Measurements from ENCODE around the gene SCNN1G. TPM values are rescaled to one million over a fixed set of nuclear protein-coding genes. Genes with fewer than 3 reads are reported as not detected.
"Not testable (repeated sequence)": the region's sequence is repeated elsewhere in the genome, so short reads cannot be mapped to it uniquely, and the experiment has no call there.

The SCNN1G gene
- polyA plus RNA-seq, 1 experiment, result not detected

DNA sequence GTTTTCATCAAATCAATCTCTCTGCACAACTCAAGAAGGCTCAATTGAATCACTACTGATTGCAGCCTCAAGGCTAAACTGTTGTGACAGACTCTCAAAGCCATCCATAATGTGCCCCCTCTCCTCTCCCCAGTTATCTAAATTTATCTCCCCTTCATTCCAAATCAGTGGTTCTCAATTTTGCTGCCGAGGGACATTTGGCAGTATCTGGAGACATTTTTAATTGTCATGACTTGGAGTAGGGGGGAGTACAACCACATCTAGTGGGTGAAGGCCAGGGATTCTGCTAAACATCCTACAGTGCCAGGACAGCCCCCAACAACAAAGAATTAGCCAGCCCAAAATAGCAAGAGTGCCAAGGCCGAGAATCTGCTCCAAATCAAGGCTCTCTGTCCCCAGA is 42.4 kb upstream of the SCNN1G start:
- TF ChIP-seq CTCF (IDR thresholded peaks at IDR 0.05; ENCODE audit: insufficient read depth, low read depth, low read length), result no peak
- POLR2A ChIA-PET, result no interaction called here
- Histone ChIP-seq H3K4me3 (ENCODE audit: low read depth, low read length) (no peak overlapping the region), H3K36me3 (ENCODE audit: control insufficient read depth, insufficient read depth, low read length) (no peaks in the 10 kb centered on the region), H3K27me3 (ENCODE audit: control insufficient read depth, insufficient read depth, low read length) (no peaks in the 10 kb centered on the region)
- no peak for DNase-seq (ENCODE audit: low read depth)
- CTCF ChIA-PET, result no interaction called here

GRCh38 chr16:23141033-23141432 is 41.5 kb upstream of the SCNN1G start:
- no peak for TF ChIP-seq CTCF (IDR thresholded peaks at IDR 0.05; ENCODE audit: insufficient read depth, low read depth, low read length)
- ChIA-PET CTCF (interaction anchor here (2.0 kb wide), 1 partner anchor 14 kb away, joined by 6 read pairs; no protein-coding TSS in a partner anchor), POLR2A (no interaction called here)

DNA sequence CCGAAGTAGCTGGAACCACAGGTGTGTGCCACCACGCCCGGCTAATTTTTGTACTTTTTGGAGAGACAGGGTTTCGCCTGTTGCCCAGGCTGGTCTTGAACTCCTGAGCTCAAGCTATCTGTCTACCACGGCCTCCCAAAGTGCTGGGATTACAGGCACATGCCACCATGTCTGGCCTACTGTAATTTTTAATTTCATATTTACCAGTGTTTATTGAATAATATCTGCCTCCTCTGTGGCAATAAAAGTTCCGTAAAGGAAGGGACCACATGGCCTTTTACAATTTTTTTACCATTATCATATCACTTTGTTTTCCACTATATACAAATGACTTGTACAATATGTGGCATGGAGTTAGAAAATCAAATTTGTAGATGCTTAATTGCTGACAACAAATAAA is 41.0 kb upstream of the SCNN1G start:
- H3K36me3 ChIP-seq (ENCODE audit: control insufficient read depth, insufficient read depth, low read length), result no peaks in the 10 kb centered on the region
- CTCF ChIA-PET, result interaction anchor here (2.0 kb wide), 1 partner anchor 15 kb away, joined by 6 read pairs; no protein-coding TSS in a partner anchor
- POLR2A ChIA-PET, result no interaction called here
- no peaks in the 10 kb centered on the region for H3K27me3 ChIP-seq (ENCODE audit: control insufficient read depth, insufficient read depth, low read length)
- H3K4me3 ChIP-seq (ENCODE audit: low read depth, low read length), result no peak overlapping the region
- DNase-seq (ENCODE audit: low read depth), result no peak
- TF ChIP-seq CTCF (IDR thresholded peaks at IDR 0.05; ENCODE audit: insufficient read depth, low read depth, low read length), result no peak

More at GRCh38 chr16:23141033-23141432, 41.5 kb upstream of the SCNN1G start:
- no peak overlapping the region for H3K4me3 ChIP-seq (ENCODE audit: low read depth, low read length)
- no peaks in the 10 kb centered on the region for H3K36me3 ChIP-seq (ENCODE audit: control insufficient read depth, insufficient read depth, low read length)
- H3K27me3 ChIP-seq (ENCODE audit: control insufficient read depth, insufficient read depth, low read length), result no peaks in the 10 kb centered on the region
- no peak for DNase-seq (ENCODE audit: low read depth)

DNA sequence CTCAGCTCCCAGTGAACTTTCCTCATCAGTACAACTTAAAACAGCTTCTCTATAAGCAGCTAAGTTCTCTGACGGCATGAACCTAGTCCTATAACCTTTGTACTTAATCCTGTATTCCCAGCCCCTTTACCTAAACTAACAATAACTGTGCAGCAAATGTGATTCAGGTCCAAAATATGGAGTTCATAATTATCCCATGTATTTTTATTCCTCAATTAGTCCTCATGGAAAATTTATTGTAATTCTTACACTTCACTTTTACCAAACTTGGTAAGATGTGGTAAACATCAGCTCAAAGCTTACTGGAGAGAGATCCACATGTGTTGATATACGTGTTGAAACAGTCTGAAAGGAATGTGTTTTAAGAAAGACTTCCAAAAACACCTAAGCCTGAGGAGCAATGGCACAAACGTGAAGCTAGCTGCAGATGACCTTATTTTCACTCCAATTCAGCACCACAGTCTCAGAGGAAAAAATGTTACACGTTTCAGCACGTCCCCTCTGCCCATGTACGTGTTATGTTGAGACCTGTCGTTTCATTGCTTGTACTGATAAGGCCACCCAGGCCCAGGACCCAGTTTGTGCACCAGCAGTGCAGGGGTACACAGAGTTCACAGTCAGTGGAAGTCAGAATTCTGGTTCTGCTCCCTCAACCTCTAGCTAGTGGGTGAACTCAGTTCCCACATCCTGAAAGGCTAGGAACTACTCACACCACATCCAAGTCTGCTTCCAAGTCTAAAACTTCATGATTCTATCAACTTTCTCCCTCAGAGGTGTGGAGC is 40.4 kb upstream of the SCNN1G start:
- TF ChIP-seq CTCF (IDR thresholded peaks at IDR 0.05; ENCODE audit: insufficient read depth, low read depth, low read length), result no peak
- ChIA-PET CTCF (interaction anchor here (2.0 kb wide), 1 partner anchor 15 kb away, joined by 6 read pairs; no protein-coding TSS in a partner anchor), POLR2A (no interaction called here)
- no peak for DNase-seq (ENCODE audit: low read depth)
- no peaks in the 10 kb centered on the region for H3K27me3 ChIP-seq (ENCODE audit: control insufficient read depth, insufficient read depth, low read length)
- no peaks in the 10 kb centered on the region for H3K36me3 ChIP-seq (ENCODE audit: control insufficient read depth, insufficient read depth, low read length)
- H3K4me3 ChIP-seq (ENCODE audit: low read depth, low read length), result no peak overlapping the region

- ChIA-PET CTCF (no interaction called here), POLR2A (no interaction called here)
- DNase-seq (ENCODE audit: low read depth), result no peak
- Histone ChIP-seq H3K4me3 (ENCODE audit: low read depth, low read length) (no peak overlapping the region), H3K27me3 (ENCODE audit: control insufficient read depth, insufficient read depth, low read length) (no peaks in the 10 kb centered on the region), H3K36me3 (ENCODE audit: control insufficient read depth, insufficient read depth, low read length) (no peaks in the 10 kb centered on the region)
- no peak for TF ChIP-seq CTCF (IDR thresholded peaks at IDR 0.05; ENCODE audit: insufficient read depth, low read depth, low read length)
These were observed 39.2 kb upstream of the SCNN1G start for GRCh38 chr16:23143391-23143790.

DNA sequence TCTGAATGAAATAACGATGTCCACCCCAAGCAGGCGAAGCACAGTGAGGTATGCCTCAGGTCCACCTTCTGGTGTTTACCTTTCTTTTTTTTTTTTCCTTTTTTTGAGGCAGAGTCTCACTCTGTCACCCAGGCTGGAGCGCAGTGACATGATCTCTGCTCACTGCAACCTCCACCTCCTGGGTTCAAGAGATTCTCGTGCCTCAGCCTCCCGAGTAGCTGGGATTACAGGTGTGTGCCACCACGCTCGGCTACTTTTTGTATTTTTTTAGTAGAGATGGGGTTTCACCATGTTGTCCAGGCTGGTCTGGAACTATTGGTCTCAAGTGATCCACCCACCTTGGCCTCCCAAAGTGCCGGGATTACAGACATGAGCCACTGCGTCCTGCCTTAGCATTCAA is 38.2 kb upstream of the SCNN1G start:
- CTCF ChIA-PET, result interaction anchor here (0.6 to 1.0 kb wide), 2 partner anchors 12 to 63 kb away, joined by 3 read pairs; no protein-coding TSS in a partner anchor
- H3K27me3 ChIP-seq (ENCODE audit: control insufficient read depth, insufficient read depth, low read length); H3K4me3 ChIP-seq (ENCODE audit: low read depth, low read length); POLR2A ChIA-PET; H3K36me3 ChIP-seq (ENCODE audit: control insufficient read depth, insufficient read depth, low read length); DNase-seq (ENCODE audit: low read depth): not testable (repeated sequence)
